Muscle of leg (tissue), 11 donors: ENCODE results near the gene CCDC172. TPM values are rescaled to one million over a fixed set of nuclear protein-coding genes. Genes with fewer than 3 reads are reported as not detected.

ENCODE experiments used
- DNase-seq: peaks from one replicate; pipeline ENCODE4 v3.0.0; 2013
- H3K27ac ChIP-seq: one replicate; pipeline ENCODE4 v1.5.1; 2013; ENCODE audit warnings: mild to moderate bottlenecking, low read length, control low read depth
- H3K27me3 ChIP-seq: one replicate; pipeline ENCODE4 v1.6.1; 2013; ENCODE audit warnings: low read length; ENCODE audit not compliant: control insufficient read depth, insufficient read depth
- H3K36me3 ChIP-seq: one replicate; pipeline ENCODE4 v1.6.1; 2013; ENCODE audit warnings: low read length; ENCODE audit not compliant: control insufficient read depth, insufficient read depth
- H3K4me1 ChIP-seq: one replicate; pipeline ENCODE4 v1.6.1; 2013; ENCODE audit warnings: low read length; ENCODE audit not compliant: control insufficient read depth, insufficient read depth
- H3K4me3 ChIP-seq: one replicate; pipeline ENCODE4 v1.5.1; 2013; ENCODE audit warnings: low read length, control low read depth
- H3K9me3 ChIP-seq: replicated peaks from 2 replicates; pipeline ENCODE4 v1.6.1; 2013; ENCODE audit warnings: low read depth, low read length; ENCODE audit not compliant: control insufficient read depth
- WGBS: methylation state at CpG from one replicate; pipeline ENCODE4 v1.1.5; 2013; ENCODE audit warnings: missing lambda C conversion rate; ENCODE audit not compliant: insufficient coverage; 5-methylcytosine and 5-hydroxymethylcytosine counted together
- polyA plus RNA-seq, 8 donors: library from polyadenylated mRNA; unstranded; fragments of 120-200 nt; gene quantifications; one replicate each; pipeline versions ENCODE4 v1.2.1 to v1.2.3, GENCODE V29; 2013; ENCODE audit warnings: inconsistent platforms in 1 of 8, low replicate concordance in 1 of 8; ENCODE audit not compliant: insufficient read length in 8 of 8, insufficient read depth in 1 of 8
- total RNA-seq: library from RNA; stranded (reverse); fragments of 120-200 nt; gene quantifications from one replicate; pipeline ENCODE4 v1.2.4, GENCODE V29; 2013

The CCDC172 gene
- total and polyA plus RNA-seq, 9 donors: not detected

GRCh38 chr10:116329153-116329552 is 4.9 kb downstream of the CCDC172 start:
- H3K27ac ChIP-seq: no peak overlapping the region
- 100% methylated on average over 1 of the region's 1 CpG for WGBS
- H3K36me3 ChIP-seq: no peaks in the 10 kb centered on the region
- H3K27me3 ChIP-seq: no peaks in the 10 kb centered on the region
- H3K9me3 ChIP-seq: no peaks in the 10 kb centered on the region
- DNase-seq: no peak
- no peaks in the 10 kb centered on the region for H3K4me1 ChIP-seq
- no peak overlapping the region for H3K4me3 ChIP-seq

DNA sequence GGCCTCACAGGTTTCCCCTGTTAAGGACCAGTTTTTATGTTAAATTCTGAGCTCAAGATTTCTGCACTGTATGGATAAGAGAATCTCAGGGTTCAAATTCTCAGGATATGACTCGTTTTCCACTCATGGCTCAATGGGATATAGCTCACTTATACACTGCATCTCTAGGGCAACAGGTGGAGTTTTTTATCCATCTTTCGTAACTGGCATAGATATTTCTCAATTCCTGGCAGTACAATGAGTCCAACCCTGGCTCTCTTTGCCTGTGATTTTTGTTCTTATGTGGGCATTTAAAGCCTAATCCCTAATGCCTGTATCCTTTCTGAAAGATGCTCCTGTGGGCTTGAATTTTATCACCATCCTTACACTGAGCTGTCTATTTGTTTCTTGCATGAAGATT is 7.6 kb downstream of the CCDC172 start:
- no CpG with 5 or more reads among the region's 2 CpGs for WGBS
- Histone ChIP-seq H3K36me3 (no peaks in the 10 kb centered on the region), H3K4me3 (no peak overlapping the region), H3K9me3 (no peaks in the 10 kb centered on the region), H3K27ac (no peak overlapping the region), H3K27me3 (no peaks in the 10 kb centered on the region), H3K4me1 (no peaks in the 10 kb centered on the region)
- DNase-seq: no peak

DNA sequence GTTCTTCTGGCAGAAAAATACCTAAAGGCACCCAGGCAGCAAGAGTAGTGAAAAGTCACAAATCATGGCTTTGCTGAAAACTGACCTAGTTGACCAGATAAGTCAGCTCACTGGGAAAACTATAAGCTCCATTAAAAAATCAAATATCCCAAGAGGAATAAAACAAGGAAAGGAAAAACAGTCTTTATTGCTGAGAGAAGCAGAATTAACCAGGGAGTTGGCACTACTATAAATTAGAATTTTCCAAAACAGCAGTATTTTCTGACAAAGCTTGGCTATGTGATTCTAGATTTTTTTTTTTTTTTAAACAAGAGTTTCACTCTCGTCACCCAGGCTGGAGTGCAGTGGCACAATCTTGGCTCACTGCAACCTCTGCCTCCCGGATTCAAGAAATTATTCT is 12.6 kb downstream of the CCDC172 start:
- Histone ChIP-seq H3K9me3 (no peaks in the 10 kb centered on the region), H3K27me3 (no peaks in the 10 kb centered on the region), H3K36me3 (no peaks in the 10 kb centered on the region), H3K4me1 (no peaks in the 10 kb centered on the region), H3K27ac (no peak overlapping the region), H3K4me3 (no peak overlapping the region)
- no peak for DNase-seq
- WGBS: no CpG with 5 or more reads among the region's 2 CpGs

DNA sequence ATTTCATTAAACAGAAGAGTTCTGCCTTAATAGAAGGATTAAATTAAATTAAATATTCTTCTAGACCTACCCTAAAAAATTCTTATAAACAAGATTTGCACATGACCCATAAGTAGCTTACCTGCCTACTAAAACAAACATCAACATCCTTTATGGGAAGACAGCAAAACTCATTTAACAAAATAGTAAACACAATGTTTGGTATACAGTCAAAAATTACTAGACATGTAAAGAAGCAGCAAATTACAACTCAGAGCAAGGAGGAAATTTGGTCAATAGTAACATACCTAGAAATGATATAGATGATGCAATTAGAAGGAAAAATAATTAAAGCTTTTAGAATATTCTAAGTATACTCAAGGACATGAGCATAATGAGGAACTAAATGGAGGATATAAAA is 27.9 kb downstream of the CCDC172 start:
- no peaks in the 10 kb centered on the region for H3K27me3 ChIP-seq
- H3K4me3 ChIP-seq: no peak overlapping the region
- no peak for DNase-seq
- no peaks in the 10 kb centered on the region for H3K36me3 ChIP-seq
- H3K4me1 ChIP-seq: no peaks in the 10 kb centered on the region
- H3K9me3 ChIP-seq: no peaks in the 10 kb centered on the region
- no peak overlapping the region for H3K27ac ChIP-seq

DNA sequence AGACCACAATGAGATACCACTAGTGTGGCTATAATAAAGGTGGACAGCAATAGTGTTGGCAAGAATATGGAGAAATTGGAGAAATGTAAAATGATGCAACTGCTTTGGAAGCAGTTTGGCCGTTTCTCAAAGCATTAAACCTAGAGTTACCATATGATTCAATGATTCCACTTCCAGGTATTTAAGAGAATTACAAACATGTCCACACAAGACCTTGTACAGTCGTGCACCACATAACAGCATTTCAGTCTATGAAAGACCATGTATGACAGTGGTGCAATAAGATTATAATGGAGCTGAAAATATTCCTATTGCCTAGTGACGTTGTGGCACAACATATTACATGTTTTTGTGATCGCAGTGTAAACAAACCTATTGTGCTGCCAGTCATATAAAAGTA is 29.6 kb downstream of the CCDC172 start:
- no CpG with 5 or more reads among the region's 4 CpGs for WGBS
- H3K36me3 ChIP-seq: no peaks in the 10 kb centered on the region

DNA sequence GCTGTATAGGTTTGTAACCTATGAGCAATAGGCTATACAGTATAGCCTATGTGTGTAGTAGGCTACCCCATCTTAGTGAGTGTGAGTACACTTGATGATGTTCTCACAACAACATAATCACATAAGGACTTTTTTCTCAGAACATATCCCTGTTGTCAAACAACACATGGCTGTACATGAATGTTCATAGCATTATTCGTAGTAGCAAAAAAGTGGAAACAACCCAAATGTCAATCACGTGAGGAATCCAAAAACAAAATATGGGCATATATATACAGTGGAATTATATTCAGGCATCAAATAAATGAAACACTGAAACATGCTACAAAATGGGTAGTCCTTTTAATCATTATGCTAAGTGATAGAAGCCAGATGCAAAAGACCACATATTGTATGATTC is 31.1 kb downstream of the CCDC172 start:
- no peaks in the 10 kb centered on the region for H3K9me3 ChIP-seq
- H3K4me1 ChIP-seq: no peaks in the 10 kb centered on the region
- H3K27ac ChIP-seq: no peak overlapping the region
- DNase-seq: no peak
- no peaks in the 10 kb centered on the region for H3K36me3 ChIP-seq
- no peak overlapping the region for H3K4me3 ChIP-seq
- H3K27me3 ChIP-seq: no peaks in the 10 kb centered on the region
- WGBS: no CpG with 5 or more reads among the region's 2 CpGs

More for the DNA sequence above, 29.6 kb downstream of the CCDC172 start:
- Histone ChIP-seq H3K9me3 (no peaks in the 10 kb centered on the region), H3K27ac (no peak overlapping the region), H3K27me3 (no peaks in the 10 kb centered on the region), H3K4me1 (no peaks in the 10 kb centered on the region), H3K4me3 (no peak overlapping the region)
- no peak for DNase-seq

DNA sequence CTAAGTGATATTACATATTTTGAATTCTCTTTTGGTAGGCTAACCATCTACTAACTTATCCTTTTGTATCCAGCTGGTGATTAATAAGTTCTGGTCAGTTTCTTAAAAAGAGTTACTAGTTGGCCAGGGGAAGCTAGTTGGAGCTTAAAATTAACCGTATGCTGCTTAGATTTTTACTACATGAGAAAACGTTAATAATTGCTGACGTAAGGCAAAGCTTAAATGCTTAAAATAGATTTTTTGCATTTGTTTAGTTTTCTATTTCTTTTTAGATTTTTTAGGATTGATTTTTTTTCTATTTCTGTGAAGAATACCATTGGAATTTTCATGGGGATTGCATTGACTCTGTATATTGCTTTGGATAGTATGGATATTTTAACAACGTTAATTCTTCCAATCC is 32.6 kb downstream of the CCDC172 start:
- no peak overlapping the region for H3K4me3 ChIP-seq
- no peak overlapping the region for H3K27ac ChIP-seq
- no peaks in the 10 kb centered on the region for H3K9me3 ChIP-seq
- no peak for DNase-seq
- no peaks in the 10 kb centered on the region for H3K36me3 ChIP-seq
- H3K4me1 ChIP-seq: no peaks in the 10 kb centered on the region
- no CpG with 5 or more reads among the region's 4 CpGs for WGBS
- H3K27me3 ChIP-seq: no peaks in the 10 kb centered on the region

GRCh38 chr10:116364868-116365267 is 40.6 kb downstream of the CCDC172 start:
- DNase-seq: no peak
- Histone ChIP-seq H3K9me3 (no peaks in the 10 kb centered on the region), H3K36me3 (no peaks in the 10 kb centered on the region), H3K27ac (no peak overlapping the region), H3K4me1 (no peaks in the 10 kb centered on the region), H3K27me3 (no peaks in the 10 kb centered on the region), H3K4me3 (no peak overlapping the region)

- no CpG with 5 or more reads among the region's 1 CpG for WGBS
- Histone ChIP-seq H3K27me3 (no peaks in the 10 kb centered on the region), H3K27ac (no peak overlapping the region), H3K4me1 (no peaks in the 10 kb centered on the region), H3K36me3 (no peaks in the 10 kb centered on the region), H3K9me3 (no peaks in the 10 kb centered on the region), H3K4me3 (no peak overlapping the region)
- peak; percentile 12 for DNase-seq
Observed at GRCh38 chr10:116371737-116372136, 47.5 kb downstream of the CCDC172 start.

DNA sequence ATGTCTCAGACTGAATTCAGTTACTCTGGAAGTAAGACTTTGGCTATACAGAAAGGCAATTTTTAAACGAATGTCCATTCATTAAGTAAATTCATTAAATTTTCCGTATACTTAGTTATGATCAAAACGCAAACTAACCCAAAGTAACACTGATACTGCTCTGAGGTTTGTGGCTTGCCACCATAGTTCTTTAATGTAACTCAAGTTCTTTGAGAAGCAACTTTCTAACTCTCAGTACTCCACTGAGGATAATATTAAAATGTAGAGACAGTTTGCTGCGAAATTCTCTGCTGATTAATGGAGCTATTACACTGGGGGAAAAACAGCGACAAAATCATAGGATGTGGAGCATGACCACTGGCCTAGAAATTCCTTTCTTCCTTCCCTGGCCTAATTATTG is 58.0 kb downstream of the CCDC172 start:
- Histone ChIP-seq H3K4me1 (no peaks in the 10 kb centered on the region), H3K4me3 (no peak overlapping the region), H3K27me3 (no peaks in the 10 kb centered on the region), H3K9me3 (no peaks in the 10 kb centered on the region), H3K27ac (no peak overlapping the region), H3K36me3 (no peaks in the 10 kb centered on the region)
- no peak for DNase-seq
- no CpG with 5 or more reads among the region's 5 CpGs for WGBS

- DNase-seq: no peak
- Histone ChIP-seq H3K4me3 (no peak overlapping the region), H3K9me3 (no peaks in the 10 kb centered on the region), H3K27me3 (no peaks in the 10 kb centered on the region), H3K36me3 (no peaks in the 10 kb centered on the region), H3K27ac (no peak overlapping the region), H3K4me1 (no peaks in the 10 kb centered on the region)
- WGBS: 80% methylated on average over 1 of the region's 2 CpGs
Observed at GRCh38 chr10:116385311-116385710, 61.1 kb downstream of the CCDC172 start.
